Smooth muscle cell of the brain vasculature (primary cell): Measurements from ENCODE around the gene METTL27.
"Not testable (repeated sequence)": the region's sequence is repeated elsewhere in the genome, so short reads cannot be mapped to it uniquely, and the experiment has no call there.

Source experiments
- DNase-seq: peaks from one replicate; pipeline ENCODE4 v3.0.0-alpha.2; 2012; ENCODE audit warnings: low read depth, low spot score

The METTL27 gene

DNA sequence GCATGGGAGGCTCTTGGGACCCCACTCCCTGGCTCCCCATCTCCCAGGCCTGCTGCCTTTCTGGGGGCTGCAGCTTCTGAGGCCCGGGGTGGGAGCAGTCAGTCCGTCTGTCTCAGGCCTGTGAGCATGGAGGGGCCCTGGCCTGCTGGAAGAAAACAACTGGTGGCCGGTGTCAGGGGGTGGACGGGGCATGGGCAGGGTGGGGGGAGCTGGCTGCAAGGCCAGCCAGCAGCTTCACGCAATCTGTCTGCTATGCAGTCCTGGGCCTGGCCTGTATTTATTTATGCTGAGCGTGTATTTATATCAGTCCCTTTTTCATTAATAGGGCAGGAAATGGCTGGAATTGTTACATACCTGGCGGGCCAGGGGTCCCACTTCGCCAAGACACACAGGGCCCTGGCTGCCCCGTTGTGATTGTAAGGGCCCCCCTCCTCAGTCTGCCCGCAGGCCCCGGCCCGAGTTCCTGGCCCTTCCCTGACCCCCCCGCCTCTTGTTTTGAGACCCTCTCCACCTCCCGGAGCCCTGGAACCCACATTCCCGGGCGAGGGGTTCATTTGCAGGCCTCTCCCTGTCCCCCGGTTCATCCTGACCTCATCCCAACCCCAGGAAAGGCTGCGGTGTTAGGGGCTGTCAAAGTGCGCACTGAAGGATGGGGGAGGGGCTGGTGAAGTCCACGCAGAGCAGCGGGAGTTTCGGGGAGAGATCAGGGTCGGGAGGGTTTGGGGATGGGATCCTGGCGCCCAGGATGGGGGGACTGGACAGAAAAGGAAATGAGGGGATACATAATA, 26.9 kb upstream of the METTL27 start:
- DNase-seq, result no peak

DNA sequence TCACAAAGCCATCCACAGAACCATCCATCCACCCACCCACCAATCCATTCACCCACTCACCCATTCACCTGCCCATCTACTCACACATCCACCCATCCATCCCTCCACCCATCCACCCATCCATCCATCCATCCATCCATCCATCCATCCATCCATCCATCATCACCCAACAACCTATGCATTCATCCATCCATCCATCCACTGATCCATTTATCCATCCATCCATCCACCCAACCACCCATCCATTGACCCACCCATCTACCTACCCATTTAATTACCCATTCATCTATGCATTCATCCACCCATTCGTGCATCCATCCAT, 24.1 kb upstream of the METTL27 start:
- no peak for DNase-seq

DNA sequence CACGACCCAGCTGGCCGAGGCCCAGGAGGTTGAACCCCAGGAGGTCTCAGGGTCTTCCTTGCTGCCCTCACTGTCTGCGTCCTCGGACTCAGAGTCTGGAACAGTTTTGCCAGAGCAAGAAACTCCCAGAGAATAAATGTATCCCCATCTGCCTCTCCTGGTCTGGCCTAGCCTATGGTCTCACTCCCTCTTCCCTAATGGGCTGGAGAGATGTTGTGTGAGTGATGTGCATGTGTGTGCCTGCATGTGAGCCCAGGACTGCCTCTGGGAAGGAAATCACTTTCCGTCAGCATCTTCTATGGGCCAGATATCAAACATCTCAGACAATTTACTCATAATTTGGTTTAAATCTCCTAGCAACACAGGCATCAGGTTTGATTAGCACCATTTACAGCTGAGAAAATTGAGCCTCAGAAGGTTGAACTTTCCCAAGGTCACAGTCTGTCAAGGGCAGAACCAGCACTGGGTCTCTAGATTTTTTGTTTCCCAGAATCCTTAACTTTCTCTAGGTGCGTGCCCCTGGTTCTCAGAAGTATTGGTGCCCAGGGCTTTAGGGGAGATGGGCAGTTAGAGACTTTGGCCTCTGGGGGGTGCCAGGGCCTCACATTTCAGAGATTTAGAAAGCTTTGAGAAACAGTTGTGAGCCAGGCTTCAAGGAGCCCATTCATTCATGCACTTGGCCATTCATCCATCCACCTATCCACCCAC, 23.6 kb upstream of the METTL27 start:
- no peak for DNase-seq

- DNase-seq, result no peak
Measured at GRCh38 chr7:73864981-73865711, 22.8 kb upstream of the METTL27 start.

DNA sequence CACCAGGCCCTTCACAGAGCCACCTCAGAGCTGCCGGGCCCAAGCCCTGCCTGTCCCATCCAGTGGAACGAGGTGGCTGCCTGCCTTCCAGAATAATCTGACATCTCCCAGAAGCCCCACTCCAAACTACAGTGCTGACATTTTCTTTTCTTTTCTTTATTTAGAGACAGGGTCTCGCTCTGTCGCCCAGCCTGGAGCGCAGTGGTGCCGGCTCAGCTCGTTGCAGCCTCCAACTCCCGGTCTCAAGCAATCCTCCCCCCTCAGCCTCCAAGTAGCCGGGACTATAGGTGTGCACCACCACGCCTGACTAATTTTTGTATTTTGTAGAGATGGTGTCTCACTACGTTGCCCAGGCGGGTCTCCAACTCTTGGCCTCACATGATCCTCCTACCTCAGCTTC, 19.0 kb upstream of the METTL27 start:
- no peak for DNase-seq

DNA sequence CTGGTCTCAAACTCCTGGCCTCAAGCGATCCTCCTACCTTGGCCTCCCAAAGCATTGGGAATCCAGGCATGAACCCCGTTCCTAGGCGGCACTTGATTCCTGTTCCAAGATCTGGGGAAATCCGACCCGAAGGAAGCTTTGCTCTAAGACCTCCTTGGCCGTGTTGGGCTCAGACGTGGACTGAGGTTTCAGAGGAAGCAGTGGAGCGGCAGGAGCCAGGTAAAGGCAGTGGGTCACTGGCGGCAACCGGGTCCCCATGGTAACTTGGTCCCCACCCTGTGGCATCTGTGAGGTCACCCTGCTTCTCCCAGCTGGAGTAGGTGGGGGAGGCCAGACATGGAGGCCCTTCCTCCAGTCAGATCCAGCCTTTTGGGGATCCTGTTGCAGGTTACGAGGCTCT, 18.5 kb upstream of the METTL27 start, which contains the start of gene TMEM270:
Gene TMEM270, plus strand, starts transcription at position 301 of the 400 bp plus-strand sequence. Its CDS starts 36 bp downstream, at position 337.
- no peak for DNase-seq

- DNase-seq, result no peak
Measured at GRCh38 chr7:73858807-73859206, 16.5 kb upstream of the METTL27 start.

DNA sequence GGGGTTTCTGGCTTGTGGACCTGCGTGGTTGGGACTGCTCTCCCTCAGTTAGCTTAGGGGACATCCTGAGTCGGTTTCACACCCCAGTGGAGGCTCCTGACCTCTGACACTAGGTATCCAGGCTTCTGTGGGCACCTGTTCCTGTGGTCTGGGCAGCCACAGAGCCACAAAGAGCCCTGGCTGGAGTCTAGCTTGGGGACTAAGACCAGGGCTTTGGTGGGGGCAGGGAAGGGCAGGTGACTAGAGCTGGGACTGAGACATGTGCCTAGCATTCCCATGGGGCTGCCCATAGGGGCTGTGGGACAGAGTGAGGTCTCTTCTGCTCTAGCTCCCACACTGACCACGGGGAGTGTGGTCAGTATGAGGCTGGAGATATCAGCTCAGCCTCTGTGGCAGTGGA, 14.6 kb upstream of the METTL27 start:
- no peak for DNase-seq

DNA sequence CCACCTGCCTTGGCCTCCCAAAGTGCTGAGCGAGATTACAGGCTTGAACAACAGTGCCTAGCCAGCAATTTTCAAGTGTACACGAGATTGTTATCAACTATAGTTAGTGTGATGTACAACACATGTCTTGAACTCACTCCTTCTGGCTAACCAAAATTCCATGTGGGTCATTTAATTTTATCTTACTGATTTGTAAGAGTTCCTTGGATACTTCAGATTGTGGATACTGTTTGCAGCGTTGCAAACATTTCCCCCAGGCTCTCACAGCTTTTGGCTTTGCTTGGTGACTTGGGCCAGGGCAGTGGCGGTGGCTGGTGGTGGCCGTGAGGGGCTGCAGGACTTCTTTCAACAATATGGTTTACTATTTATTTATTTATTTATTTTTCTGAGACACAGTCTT, 10.2 kb upstream of the METTL27 start:
- DNase-seq, result no peak

GRCh38 chr7:73851410-73852338, 9.4 kb upstream of the METTL27 start:
- no peak for DNase-seq

- DNase-seq, result peak; percentile 77
Measured at GRCh38 chr7:73850781-73851207, 8.5 kb upstream of the METTL27 start.

- DNase-seq, result no peak
Measured at GRCh38 chr7:73847941-73848723, 5.8 kb upstream of the METTL27 start.

- DNase-seq, result not testable (repeated sequence)
Measured at GRCh38 chr7:73845701-73846195, 3.4 kb upstream of the METTL27 start.

DNA sequence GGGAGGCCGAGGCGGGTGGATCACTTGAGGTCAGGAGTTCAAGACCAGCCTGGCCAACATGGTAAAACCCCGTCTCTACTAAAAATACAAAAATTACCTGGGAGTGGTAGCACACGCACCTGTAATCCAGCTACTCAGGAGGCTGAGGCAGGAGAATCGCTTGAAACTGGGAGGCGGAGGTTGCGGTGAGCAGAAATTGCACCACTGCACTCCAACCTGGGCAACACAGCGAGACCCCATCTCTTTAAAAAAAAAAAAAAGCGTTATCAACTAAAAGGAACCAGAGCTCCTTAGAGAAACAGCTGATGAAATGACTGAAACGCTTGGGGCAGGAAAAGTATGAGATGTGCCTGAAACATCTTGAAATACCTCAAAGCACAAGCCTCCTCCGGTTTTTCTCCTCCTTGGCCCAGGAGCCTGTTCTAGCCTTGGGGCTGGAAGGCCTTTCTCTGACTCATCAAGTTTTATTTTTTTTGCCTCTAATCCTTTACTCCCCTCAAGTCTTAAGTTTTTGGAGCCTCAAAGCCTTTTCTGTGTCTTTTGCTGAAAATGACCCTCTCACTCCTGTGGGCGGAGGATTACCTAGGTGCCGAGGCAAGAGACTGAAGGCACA, 2.6 kb upstream of the METTL27 start:
- DNase-seq, result no peak

DNA sequence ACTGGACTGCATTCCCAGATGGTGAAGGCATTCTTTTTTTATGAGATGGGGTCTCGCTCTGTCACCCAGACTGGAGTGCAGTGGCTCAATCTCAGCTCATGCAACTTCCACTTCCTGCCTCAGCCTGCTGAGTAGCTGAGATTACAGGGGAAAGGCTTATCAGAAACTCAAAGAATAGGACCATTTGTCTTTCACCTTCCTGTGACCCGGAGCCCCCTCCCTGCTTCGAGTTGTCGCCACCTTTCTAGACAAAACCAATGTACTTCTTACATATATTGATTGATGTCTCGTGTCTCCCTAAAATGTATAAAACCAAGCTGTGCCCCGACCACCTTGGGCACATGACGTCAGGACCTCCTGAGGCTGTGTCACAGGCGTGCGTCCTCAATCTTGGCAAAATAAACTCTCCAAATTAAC, 1.8 kb upstream of the METTL27 start:
- DNase-seq, result no peak

- DNase-seq, result no peak
Measured at GRCh38 chr7:73841689-73842066, 638 bp downstream of the METTL27 start.

- DNase-seq, result no peak
Measured at GRCh38 chr7:73840715-73841379, 1.5 kb downstream of the METTL27 start.

DNA sequence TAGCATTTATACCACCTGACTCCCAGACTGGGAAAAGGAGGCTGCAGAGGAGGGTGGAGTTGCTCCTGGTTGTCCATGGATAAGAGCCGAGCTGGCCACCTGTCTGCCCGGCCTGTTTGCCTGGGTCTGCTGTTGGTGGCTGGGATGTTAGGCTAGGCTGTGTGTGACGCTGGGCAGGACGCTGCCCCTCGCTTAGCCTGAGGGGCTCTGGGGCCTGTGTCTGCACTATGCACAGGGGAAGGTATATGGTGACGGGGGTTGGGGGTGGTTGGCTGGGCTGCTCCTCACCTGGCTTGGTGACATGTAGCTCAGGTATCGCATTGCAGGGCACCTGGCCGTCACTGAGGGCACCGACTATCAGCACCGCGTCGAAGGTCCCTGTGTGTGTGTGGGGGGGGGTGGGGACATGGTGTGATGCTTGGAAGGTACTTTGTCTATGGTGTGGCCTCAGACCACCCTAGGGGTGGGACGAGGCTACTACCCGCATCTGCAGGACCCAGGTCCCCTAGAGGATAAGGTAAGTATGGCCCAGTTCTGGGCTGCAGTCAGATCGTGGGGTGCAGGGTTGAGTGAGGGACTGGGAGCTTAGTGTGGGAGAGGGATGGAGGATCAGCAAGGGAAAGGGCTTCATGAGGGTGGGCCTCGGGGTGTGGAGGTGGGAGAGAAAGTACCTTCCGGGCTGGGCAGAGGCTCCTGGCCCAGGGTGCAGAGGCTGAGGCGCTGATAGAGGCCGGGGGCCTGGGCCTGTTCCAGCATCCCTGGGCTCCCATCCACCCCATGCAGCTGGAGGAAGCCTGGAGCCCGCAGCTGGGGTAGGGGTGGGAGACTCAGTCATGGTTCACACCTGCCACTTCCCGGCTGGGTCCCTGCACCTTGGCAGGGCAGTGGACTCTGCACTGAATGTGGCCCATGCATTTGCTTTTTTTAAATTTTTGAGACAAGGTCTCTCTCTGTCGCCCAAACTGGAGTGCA, 2.3 kb downstream of the METTL27 start:
- no peak for DNase-seq
